PC-9 (cell line): ENCODE results near the gene NAGS.

Experiments
- CTCF ChIP-seq: fragments of 200-600 bp; sonication (generic); conservative IDR thresholded peaks from 2 replicates; pipeline ENCODE4 v1.6.1; 2017; ENCODE audit warnings: mixed run types, antibody characterized with exemption, mild to moderate bottlenecking, moderate library complexity
- EZH2 ChIP-seq: fragments of 200-600 bp; sonication (generic); IDR thresholded peaks from 2 replicates; pipeline ENCODE4 v1.8.0; 2017; ENCODE audit warnings: antibody characterized with exemption, low read depth

- no peak for TF ChIP-seq CTCF
- TF ChIP-seq EZH2: no peak
These were observed 41.1 kb downstream of the NAGS start for GRCh38 chr17:44045486-44045885.
